ENCODE data around the gene HIPK3. TPM values are rescaled to one million over a fixed set of nuclear protein-coding genes. Genes with fewer than 3 reads are reported as not detected.

The HIPK3 gene
- polyA plus RNA-seq, 3 donors, result 39.6 to 48.6 (median 44.3) TPM

DNA sequence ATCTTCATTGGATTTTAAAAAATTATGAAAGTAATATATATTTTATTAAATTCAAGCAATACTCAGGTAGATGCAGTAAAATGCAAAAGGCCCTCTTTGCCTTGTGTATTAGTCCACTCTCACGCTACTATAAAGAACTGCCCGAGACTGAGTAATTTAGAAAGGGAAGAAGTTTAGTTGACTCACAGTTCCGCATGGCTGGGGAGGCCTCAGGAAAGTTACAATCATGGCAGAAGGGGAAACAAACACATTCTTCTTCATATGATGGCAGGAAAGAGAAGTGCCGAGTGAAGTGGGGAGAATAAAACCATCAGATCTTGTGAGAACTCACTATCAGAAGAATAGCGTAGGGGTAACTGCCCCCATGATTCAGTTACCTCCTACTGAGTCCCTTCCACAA is 130.8 kb downstream of the HIPK3 start:
- no peak for DNase-seq

DNA sequence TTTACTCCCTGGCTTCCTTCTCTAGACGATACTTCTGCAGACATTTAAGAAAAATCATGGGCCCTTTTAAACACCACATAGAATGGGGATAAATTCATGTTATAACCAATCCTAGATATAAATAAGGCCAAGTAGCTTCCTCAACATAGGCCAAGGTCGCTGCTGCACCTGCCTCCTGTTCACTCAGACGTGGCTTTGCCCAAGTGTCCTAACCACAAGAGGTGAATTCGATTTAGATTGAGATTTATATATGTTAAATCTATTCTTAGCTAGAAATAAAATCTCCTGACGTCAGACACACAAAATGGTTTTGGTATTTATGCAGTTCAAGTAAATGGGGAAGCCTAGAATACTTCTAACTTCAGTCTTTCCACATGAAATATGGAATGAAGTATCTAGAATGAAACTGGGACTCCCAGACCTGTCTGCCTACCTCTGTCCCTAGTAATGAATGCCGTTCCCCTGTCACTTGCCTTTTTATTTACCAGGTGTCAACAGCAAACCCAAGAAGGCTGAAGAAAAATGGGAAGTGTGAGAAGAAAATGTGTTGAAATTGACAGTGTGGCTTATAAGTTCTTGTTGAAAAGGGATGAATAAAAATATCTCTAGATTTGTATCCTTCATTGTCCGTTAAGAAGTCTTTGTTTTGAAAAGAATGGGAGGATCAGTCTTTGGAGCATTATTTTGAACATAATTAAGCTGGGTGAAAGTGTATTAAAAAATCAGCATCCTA is 131.8 kb downstream of the HIPK3 start:
- DNase-seq, result no peak

DNA sequence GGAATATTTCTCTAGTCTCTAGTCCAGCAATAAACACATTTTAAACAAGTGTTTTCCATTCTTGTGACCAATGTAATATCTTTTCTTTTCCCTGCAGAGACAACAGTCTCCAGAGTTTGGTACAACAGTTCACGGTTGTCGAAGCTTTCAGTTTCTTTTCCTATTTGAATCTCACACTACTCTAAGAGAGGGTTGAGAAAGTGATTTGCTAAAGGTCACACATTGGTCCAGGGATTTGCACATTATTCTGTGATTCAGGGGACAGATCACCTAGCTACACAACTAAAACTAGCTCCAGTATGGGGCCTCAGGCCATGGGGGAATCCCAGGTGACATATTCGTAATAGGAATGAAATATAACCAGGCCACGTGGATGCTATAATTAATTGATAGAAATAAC is 132.5 kb downstream of the HIPK3 start:
- DNase-seq, result no peak

DNA sequence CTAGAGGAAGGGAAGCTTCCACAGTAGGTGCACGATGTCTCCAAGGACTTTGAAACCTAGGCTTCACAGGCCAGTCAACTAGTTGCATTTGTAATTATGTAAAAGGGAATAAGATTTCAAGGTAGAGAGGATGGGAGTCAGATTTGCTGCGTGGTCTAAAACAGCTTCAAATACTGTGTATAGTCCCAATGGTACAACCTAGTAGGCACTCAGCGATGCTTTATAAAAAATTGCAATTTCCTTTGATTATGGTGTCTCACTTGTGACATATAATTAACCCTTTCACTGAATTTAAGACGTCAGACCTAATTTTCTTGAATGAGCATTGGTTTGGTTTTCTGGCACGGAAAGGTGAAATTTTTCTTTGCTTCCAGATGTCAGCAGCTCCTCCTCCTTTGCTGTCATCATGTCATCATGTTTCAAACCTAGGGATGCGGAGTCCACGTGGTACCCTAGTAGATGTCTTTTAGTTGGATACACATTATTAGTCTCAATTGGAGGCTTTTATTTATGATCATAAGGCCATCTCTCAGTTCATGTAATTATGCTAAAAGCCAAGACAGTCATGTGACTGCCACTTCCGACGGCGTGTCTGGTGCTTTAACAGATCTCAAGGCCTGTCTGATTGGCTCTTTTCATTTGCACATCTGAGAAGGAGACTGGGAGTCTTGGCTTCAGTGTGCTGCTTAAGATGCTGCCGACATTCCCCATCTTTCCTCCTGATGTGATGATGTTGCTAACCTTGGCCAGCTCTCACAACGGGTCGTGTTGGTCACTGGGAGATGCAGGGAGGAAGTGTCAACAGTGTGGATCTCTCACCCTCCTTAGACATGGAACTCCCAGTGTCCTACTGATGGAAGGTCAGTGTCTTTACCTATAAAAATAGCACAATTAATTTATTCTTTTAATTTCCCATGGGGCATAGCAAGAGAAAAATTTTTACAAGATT is 134.0 kb downstream of the HIPK3 start:
- no peak for DNase-seq

DNA sequence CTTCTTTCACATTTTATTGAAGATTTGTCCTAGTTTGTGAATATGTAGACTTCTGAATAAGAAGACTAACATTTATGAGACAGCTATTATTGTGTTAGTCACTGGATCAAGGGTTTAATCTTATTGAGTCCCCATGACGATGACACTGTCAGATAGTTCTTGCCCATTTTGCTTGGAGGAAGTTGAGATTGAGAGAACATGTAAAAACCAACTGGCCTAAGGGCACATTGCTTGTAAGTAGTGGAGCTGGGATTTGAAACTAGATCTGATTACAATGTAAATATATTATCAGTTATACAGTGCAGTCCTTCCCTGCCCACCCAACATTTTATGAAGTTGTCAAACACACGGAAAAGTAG is 134.7 kb downstream of the HIPK3 start:
- DNase-seq, result no peak

DNA sequence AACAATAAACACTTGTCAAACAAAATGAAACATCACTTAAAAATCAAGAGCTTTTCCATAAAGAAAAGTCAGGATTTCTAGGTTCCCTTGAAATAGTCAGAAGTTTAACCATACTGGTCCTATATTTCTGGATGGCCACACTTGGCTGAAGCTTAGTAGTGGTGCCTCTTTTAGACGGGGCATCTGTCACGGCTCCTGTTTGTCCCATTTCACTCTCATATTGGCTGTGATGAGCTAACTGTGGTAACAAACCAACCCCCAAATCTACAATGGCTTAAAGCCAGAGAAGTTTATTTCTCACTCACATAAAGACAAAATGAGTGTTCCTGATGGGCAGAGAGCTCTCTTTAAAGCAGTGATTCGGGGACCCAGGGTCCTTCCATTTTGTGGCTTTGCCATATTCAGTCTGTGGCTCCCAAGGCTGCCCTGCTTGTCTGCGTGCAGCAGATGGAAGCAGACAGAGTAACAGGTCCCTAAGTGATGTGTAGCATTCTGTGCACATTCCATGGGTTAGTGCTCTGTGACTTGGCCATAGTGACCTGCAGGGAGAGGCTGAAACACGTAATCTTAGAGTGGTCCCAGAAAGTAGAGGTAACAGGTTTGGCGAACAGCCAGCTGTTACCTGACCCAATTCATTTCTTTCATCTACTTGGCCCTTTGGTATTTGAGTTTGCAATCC is 137.4 kb downstream of the HIPK3 start:
- DNase-seq, result no peak

DNA sequence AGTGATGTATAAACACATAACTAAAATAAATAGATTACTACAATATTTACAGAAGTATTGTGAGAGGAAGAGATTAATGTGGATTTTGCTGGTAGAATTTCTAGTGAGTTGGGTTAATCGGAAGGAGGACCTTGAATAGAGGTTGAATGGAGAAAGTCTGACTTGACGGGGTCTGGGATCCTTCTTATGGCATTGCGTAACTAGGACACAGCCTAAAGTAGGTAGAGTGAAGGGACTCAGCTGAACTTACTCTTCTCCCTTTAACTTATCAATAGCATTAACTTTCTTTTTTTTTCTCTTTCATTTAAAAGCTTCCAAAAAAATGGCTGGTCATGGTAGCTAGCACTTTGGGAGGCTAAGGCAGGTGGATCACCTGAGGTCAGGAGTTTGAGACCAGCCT is 139.2 kb downstream of the HIPK3 start:
- no peak for DNase-seq

DNA sequence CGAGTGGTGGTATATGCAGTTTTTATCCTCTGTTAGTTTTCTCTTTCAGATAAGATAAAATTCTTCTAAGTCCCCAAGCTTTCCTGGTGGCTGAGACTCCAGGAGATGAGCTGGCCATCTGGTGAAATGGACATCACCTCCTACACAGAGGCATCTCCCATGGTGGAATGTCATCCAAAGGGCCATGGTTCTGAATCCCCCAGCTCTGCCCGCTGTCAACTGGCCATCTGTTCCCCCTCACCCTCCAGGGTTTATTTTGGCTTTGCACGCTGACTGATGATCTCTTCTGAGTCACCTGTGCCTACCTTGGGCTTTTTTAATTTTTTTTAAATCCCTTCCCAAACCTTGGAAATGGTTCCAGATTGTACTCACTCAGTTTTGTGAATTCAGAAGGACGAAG is 142.2 kb downstream of the HIPK3 start:
- DNase-seq, result no peak

DNA sequence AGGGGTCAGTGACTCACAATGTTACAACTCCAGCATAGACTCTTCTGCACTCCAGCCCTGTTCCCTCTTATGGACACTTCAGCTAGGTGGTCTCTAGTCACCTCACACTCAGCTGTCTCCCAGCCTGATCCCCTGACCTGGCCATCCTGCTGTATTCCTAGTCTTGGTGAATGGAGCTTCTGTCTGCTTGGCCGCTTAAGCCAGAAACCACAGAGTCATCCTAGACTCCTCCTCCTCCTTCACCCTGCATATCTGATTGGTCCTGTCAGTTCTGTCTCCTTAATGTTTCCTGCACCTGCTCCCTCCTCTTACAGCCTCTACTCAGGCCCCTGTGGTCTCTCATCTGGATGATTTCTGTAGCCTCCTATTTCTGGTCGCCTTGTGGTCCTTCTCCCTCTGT is 144.9 kb downstream of the HIPK3 start:
- no peak for DNase-seq

DNA sequence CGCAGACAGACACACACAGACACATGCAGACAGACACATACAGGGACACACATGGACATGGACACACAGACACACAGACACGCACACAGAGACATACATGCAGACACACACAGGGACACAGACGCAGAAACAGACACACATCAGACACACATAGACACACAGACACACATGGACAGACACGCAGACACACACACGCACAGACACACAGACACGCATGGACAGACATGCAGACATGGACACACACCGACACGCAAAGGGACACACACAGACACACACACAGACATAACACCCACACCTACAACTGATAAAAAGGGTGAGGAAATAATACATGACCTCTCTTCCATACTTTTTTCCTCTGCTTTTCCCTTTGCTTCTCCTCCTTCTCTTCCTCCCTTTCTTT is 146.2 kb downstream of the HIPK3 start:
- DNase-seq, result no peak

DNA sequence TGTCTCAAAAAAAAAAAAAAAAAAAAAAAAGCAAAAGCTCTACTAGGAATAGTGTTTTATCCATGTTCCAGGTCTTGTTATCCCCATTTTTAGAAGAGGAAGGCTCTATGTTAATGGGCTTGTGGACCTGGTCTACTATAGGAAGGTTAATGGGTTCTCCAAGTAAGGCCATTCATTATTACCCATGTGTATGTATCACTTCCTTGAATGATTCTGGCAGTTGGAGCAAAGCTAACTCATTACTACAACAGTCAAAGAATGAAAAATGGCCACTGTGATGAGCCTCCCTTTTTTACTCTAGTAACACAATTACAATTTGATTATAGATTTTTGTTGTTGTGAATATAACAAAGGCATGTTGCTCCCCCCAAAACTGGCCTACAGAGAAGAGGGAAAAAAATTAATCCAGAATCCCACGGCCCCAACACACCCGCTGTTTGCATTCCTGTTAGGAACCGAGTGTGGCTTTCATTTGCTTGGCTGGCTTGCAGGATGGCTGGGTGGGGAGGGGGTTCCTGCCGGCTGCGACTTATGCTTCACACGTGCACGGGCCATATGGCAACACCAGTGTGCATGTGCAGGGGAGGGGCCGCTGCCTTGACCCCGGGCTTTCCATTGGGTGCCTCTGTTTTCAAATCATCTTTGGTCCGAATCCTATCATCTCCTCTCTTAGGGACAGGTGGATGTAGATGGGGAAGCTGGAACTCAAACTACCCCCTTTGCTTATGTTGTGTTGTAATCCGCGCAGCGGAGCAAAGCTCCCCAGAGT is 148.8 kb downstream of the HIPK3 start:
- no peak for DNase-seq

Other genes with a start within 250 kb of the HIPK3 start
- 1 to 10 TPM; 5.9 to 8.3 (median 8.0) TPM for gene DEPDC7, start 241.5 kb upstream of the HIPK3 start, polyA plus RNA-seq (ENCODE audit: insufficient read length in 3 of 3)
- 10 to 100 TPM in 2 of 3 donors, 1 to 10 TPM in 1; 9.8 to 13.2 (median 12.7) TPM for gene TCP11L1, start 217.8 kb upstream of the HIPK3 start, polyA plus RNA-seq (ENCODE audit: insufficient read length in 3 of 3)
- gene CSTF3, start 95.9 kb upstream of the HIPK3 start, polyA plus RNA-seq (ENCODE audit: insufficient read length in 3 of 3), result 10 to 100 TPM; 58.1 to 62.7 (median 62.3) TPM
- 1 to 10 TPM; 1.9 to 2.5 (median 2.0) TPM for gene KIAA1549L, start 118.7 kb downstream of the HIPK3 start, polyA plus RNA-seq (ENCODE audit: insufficient read length in 3 of 3)